ENCODE measurements around the gene HADHB. TPM values are rescaled to one million over a fixed set of nuclear protein-coding genes. Genes with fewer than 3 reads are reported as not detected.

Gene HADHB
- total RNA-seq, 3 donors from 2014 or later = 144 to 186 (median 149) TPM

GRCh38 chr2:26217720-26218119 is 27.0 kb upstream of the HADHB start:
- ATAC-seq = no peak
- H3K9me3 ChIP-seq = no peaks in the 10 kb centered on the region
- TF ChIP-seq, protein P1, sequence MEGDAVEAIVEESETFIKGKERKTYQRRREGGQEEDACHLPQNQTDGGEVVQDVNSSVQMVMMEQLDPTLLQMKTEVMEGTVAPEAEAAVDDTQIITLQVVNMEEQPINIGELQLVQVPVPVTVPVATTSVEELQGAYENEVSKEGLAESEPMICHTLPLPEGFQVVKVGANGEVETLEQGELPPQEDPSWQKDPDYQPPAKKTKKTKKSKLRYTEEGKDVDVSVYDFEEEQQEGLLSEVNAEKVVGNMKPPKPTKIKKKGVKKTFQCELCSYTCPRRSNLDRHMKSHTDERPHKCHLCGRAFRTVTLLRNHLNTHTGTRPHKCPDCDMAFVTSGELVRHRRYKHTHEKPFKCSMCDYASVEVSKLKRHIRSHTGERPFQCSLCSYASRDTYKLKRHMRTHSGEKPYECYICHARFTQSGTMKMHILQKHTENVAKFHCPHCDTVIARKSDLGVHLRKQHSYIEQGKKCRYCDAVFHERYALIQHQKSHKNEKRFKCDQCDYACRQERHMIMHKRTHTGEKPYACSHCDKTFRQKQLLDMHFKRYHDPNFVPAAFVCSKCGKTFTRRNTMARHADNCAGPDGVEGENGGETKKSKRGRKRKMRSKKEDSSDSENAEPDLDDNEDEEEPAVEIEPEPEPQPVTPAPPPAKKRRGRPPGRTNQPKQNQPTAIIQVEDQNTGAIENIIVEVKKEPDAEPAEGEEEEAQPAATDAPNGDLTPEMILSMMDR (IDR thresholded peaks at IDR 0.05) = no peak
- no peaks in the 10 kb centered on the region for H3K4me1 ChIP-seq (ENCODE audit: low read depth)
- intact Hi-C loops (cut with DNase I, micrococcal nuclease) = no loop called here
- no peak for DNase-seq
- no peaks in the 10 kb centered on the region for H3K36me3 ChIP-seq (ENCODE audit: low read depth)
- H3K4me3 ChIP-seq = no peak overlapping the region

DNA sequence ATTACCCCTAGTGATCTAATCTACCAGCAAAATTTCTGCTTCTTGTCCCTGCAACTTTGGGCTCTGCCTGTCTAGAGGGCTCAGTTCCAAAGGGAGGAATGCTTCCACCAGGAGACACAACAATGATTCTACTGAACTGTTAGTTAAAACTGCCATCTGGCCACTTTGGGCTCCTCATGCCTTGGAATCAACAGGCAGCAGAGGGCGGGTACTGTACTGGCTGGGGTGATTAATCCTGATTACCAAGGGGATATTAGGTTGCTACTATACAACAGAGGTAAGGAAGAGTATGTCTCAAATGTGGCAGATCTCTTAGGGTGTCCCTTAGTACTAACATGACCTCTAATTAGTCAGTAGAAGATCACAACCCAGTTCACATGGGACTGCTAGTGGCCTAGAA is 21.7 kb upstream of the HADHB start:
- Histone ChIP-seq H3K36me3 (ENCODE audit: low read depth) (peaks cover 3% of the 10 kb centered on the region), H3K4me1 (ENCODE audit: low read depth) (no peaks in the 10 kb centered on the region), H3K9me3 (no peaks in the 10 kb centered on the region), H3K4me3 (no peak overlapping the region)
- ATAC-seq (no peak), DNase-seq (no peak)
- intact Hi-C loops (cut with DNase I, micrococcal nuclease) = no loop called here
- TF ChIP-seq, protein P1 (IDR thresholded peaks at IDR 0.05) = no peak

DNA sequence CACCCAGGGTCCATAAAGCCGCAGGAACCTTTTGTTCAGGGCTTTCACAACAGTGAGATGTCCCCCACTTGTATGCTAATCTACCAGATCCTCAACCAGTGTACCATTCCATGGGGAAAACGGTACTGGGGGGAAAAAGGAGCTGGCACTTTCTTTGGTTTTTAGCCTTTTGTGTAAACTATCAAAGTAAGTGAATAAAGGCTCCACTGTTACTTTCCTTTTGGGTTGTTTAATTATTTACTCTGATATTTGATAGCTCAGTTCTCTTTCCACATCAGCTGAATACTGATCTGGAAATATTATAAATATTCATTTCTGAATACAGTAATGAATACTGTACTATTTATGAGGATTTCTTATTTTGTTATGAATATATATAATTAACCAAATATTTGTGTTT is 20.6 kb upstream of the HADHB start:
- ATAC-seq (no peak), DNase-seq (no peak)
- Histone ChIP-seq H3K4me1 (ENCODE audit: low read depth) (no peaks in the 10 kb centered on the region), H3K4me3 (no peak overlapping the region), H3K9me3 (no peaks in the 10 kb centered on the region), H3K36me3 (ENCODE audit: low read depth) (peaks cover 3% of the 10 kb centered on the region)
- intact Hi-C loops (cut with DNase I, micrococcal nuclease) = no loop called here
- TF ChIP-seq, protein P1 (IDR thresholded peaks at IDR 0.05) = no peak

DNA sequence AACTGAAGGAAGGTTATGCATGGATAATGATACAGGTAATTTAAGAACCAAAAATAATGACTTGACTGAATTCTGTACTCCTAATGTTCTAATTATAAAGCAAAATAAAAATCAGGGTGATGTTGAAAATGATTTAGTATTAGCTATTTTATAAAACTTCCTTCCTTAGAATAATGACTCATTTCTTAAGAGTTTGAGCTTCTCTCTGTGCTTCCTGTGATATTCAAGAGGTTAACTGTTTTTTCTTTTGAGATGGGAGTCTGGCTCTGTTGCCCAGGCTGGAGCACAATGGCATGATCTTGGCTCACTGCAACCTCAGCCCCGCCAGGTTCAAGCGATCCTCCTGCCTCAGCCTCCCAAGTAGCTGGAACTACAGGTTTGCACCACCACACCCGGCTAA is 15.1 kb upstream of the HADHB start:
- ATAC-seq (no peak), DNase-seq (no peak)
- intact Hi-C loops (cut with DNase I, micrococcal nuclease) = no loop called here
- no peak overlapping the region for H3K4me3 ChIP-seq
- peaks cover 5% of the 10 kb centered on the region for H3K36me3 ChIP-seq (ENCODE audit: low read depth)
- TF ChIP-seq, protein P1 (IDR thresholded peaks at IDR 0.05) = no peak
- no peaks in the 10 kb centered on the region for H3K9me3 ChIP-seq
- no peaks in the 10 kb centered on the region for H3K4me1 ChIP-seq (ENCODE audit: low read depth)

DNA sequence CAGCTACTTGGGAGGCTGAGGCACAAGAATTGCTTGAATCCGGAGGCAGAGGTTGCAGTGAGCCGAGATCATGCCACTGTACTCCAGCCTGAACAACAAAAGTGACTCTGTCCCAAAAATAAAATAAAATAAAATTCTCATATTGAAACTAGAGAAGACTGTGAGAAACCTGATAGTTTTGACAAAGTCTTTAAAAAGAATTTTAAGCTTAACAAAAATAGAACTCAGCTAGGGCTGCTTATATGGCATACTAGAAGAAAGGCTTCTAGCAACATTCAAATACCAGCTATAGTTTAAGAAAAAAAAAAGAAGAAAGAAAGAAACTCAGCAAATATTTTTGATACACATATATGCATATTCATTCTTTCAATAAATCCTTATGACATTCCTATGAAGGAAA is 13.9 kb upstream of the HADHB start:
- intact Hi-C loops (cut with DNase I, micrococcal nuclease) = no loop called here
- ATAC-seq = no peak

More for the DNA sequence above, 13.9 kb upstream of the HADHB start:
- Histone ChIP-seq H3K9me3 (no peaks in the 10 kb centered on the region), H3K4me1 (ENCODE audit: low read depth) (no peaks in the 10 kb centered on the region), H3K4me3 (no peak overlapping the region), H3K36me3 (ENCODE audit: low read depth) (peaks cover 5% of the 10 kb centered on the region)
- no peak for DNase-seq
- TF ChIP-seq, protein P1 (IDR thresholded peaks at IDR 0.05) = no peak

Data from mucosa of descending colon (tissue), 3 donors.